Measurements from ENCODE around the gene RPS6KA2.

Gene RPS6KA2

GRCh38 chr6:166567813-166568212, 59.2 kb downstream of the RPS6KA2 start:
- no peak for DNase-seq

- DNase-seq: no peak
These were observed 59.9 kb downstream of the RPS6KA2 start for GRCh38 chr6:166567107-166567506.

- DNase-seq: no peak
These were observed 60.7 kb downstream of the RPS6KA2 start for GRCh38 chr6:166566026-166567011.

- no peak for DNase-seq
These were observed 61.7 kb downstream of the RPS6KA2 start for GRCh38 chr6:166565084-166565967.

- no peak for DNase-seq
These were observed 63.2 kb downstream of the RPS6KA2 start for GRCh38 chr6:166563805-166564204.

GRCh38 chr6:166563200-166563599, 63.9 kb downstream of the RPS6KA2 start:
- no peak for DNase-seq

GRCh38 chr6:166562726-166563125, 64.3 kb downstream of the RPS6KA2 start:
- no peak for DNase-seq

GRCh38 chr6:166561771-166562359, 65.2 kb downstream of the RPS6KA2 start:
- no peak for DNase-seq

- no peak for DNase-seq
These were observed 66.8 kb downstream of the RPS6KA2 start for GRCh38 chr6:166560222-166560621.

- DNase-seq: no peak
These were observed 67.4 kb downstream of the RPS6KA2 start for GRCh38 chr6:166559662-166560061.

GRCh38 chr6:166559211-166559610, 67.8 kb downstream of the RPS6KA2 start:
- no peak for DNase-seq

GRCh38 chr6:166558156-166559005, 68.7 kb downstream of the RPS6KA2 start:
- no peak for DNase-seq

GRCh38 chr6:166556863-166557322, 70.2 kb downstream of the RPS6KA2 start:
- peak; percentile 92 for DNase-seq

GRCh38 chr6:166556336-166556735, 70.7 kb downstream of the RPS6KA2 start:
- no peak for DNase-seq

- no peak for DNase-seq
These were observed 72.0 kb downstream of the RPS6KA2 start for GRCh38 chr6:166555086-166555485.

- DNase-seq: no peak
These were observed 72.7 kb downstream of the RPS6KA2 start for GRCh38 chr6:166554316-166554715.

GRCh38 chr6:166553563-166554271, 73.3 kb downstream of the RPS6KA2 start:
- DNase-seq: no peak

- no peak for DNase-seq
These were observed 74.5 kb downstream of the RPS6KA2 start for GRCh38 chr6:166552600-166552999.

GRCh38 chr6:166551754-166552495, 75.1 kb downstream of the RPS6KA2 start:
- no peak for DNase-seq

- no peak for DNase-seq
These were observed 80.4 kb downstream of the RPS6KA2 start for GRCh38 chr6:166546653-166547052.
